Measurements from ENCODE around the gene PCSK2. TPM values are rescaled to one million over a fixed set of nuclear protein-coding genes. Genes with fewer than 3 reads are reported as not detected.

PCSK2 gene
- total RNA-seq, 1 donor: not detected

- Histone ChIP-seq H3K4me1 (ENCODE audit: insufficient read depth, low read length) (no peaks in the 10 kb centered on the region), H2AFZ (ENCODE audit: low read length) (no peak overlapping the region), H3K27me3 (ENCODE audit: insufficient read depth, low read length) (peaks cover 7% of the 10 kb centered on the region), H4K20me1 (ENCODE audit: insufficient read depth, low read length) (no peaks in the 10 kb centered on the region), H3K36me3 (ENCODE audit: insufficient read depth, low read length) (no peaks in the 10 kb centered on the region), H3K9me3 (ENCODE audit: low read depth, low read length) (no peaks in the 10 kb centered on the region), H3K4me3 (ENCODE audit: insufficient read depth, low read length) (no peak overlapping the region), H3K79me2 (ENCODE audit: insufficient read depth, low read length) (no peaks in the 10 kb centered on the region), H3K27ac (ENCODE audit: low read depth, low read length) (no peak overlapping the region), H3K4me2 (ENCODE audit: insufficient read depth, low read length) (no peak overlapping the region)
- TF ChIP-seq CTCF (IDR thresholded peaks at IDR 0.05; ENCODE audit: extremely low read depth, low read depth, low read length): no peak
- DNase-seq (ENCODE audit: insufficient read length, low spot score, missing footprints): no peak
These were observed 295.7 kb downstream of the PCSK2 start for GRCh38 chr20:17522528-17522927.

GRCh38 chr20:17523326-17523725 is 296.5 kb downstream of the PCSK2 start:
- H3K27ac ChIP-seq (ENCODE audit: low read depth, low read length): no peak overlapping the region
- H3K4me3 ChIP-seq (ENCODE audit: insufficient read depth, low read length): no peak overlapping the region
- no peaks in the 10 kb centered on the region for H3K36me3 ChIP-seq (ENCODE audit: insufficient read depth, low read length)
- H3K4me2 ChIP-seq (ENCODE audit: insufficient read depth, low read length): no peak overlapping the region
- no peaks in the 10 kb centered on the region for H3K4me1 ChIP-seq (ENCODE audit: insufficient read depth, low read length)
- H3K9me3 ChIP-seq (ENCODE audit: low read depth, low read length): no peaks in the 10 kb centered on the region
- H3K27me3 ChIP-seq (ENCODE audit: insufficient read depth, low read length): peaks cover 7% of the 10 kb centered on the region
- H2AFZ ChIP-seq (ENCODE audit: low read length): no peak overlapping the region
- no peak for TF ChIP-seq CTCF (IDR thresholded peaks at IDR 0.05; ENCODE audit: extremely low read depth, low read depth, low read length)
- DNase-seq (ENCODE audit: insufficient read length, low spot score, missing footprints): no peak
- no peaks in the 10 kb centered on the region for H3K79me2 ChIP-seq (ENCODE audit: insufficient read depth, low read length)
- no peaks in the 10 kb centered on the region for H4K20me1 ChIP-seq (ENCODE audit: insufficient read depth, low read length)

GRCh38 chr20:17524560-17524959 is 297.7 kb downstream of the PCSK2 start:
- H3K4me2 ChIP-seq (ENCODE audit: insufficient read depth, low read length): no peak overlapping the region
- no peak for TF ChIP-seq CTCF (IDR thresholded peaks at IDR 0.05; ENCODE audit: extremely low read depth, low read depth, low read length)
- no peaks in the 10 kb centered on the region for H3K9me3 ChIP-seq (ENCODE audit: low read depth, low read length)
- no peak overlapping the region for H3K27ac ChIP-seq (ENCODE audit: low read depth, low read length)
- H3K79me2 ChIP-seq (ENCODE audit: insufficient read depth, low read length): no peaks in the 10 kb centered on the region
- no peak for DNase-seq (ENCODE audit: insufficient read length, low spot score, missing footprints)
- no peaks in the 10 kb centered on the region for H3K4me1 ChIP-seq (ENCODE audit: insufficient read depth, low read length)
- no peaks in the 10 kb centered on the region for H3K36me3 ChIP-seq (ENCODE audit: insufficient read depth, low read length)
- no peak overlapping the region for H3K4me3 ChIP-seq (ENCODE audit: insufficient read depth, low read length)
- peaks cover 7% of the 10 kb centered on the region for H3K27me3 ChIP-seq (ENCODE audit: insufficient read depth, low read length)
- H4K20me1 ChIP-seq (ENCODE audit: insufficient read depth, low read length): no peaks in the 10 kb centered on the region
- no peak overlapping the region for H2AFZ ChIP-seq (ENCODE audit: low read length)

GRCh38 chr20:17525132-17525531 is 298.3 kb downstream of the PCSK2 start:
- Histone ChIP-seq H2AFZ (ENCODE audit: low read length) (no peak overlapping the region), H3K27ac (ENCODE audit: low read depth, low read length) (no peak overlapping the region), H3K4me2 (ENCODE audit: insufficient read depth, low read length) (no peak overlapping the region), H3K4me3 (ENCODE audit: insufficient read depth, low read length) (no peak overlapping the region), H4K20me1 (ENCODE audit: insufficient read depth, low read length) (no peaks in the 10 kb centered on the region), H3K4me1 (ENCODE audit: insufficient read depth, low read length) (no peaks in the 10 kb centered on the region), H3K9me3 (ENCODE audit: low read depth, low read length) (no peaks in the 10 kb centered on the region), H3K79me2 (ENCODE audit: insufficient read depth, low read length) (no peaks in the 10 kb centered on the region), H3K27me3 (ENCODE audit: insufficient read depth, low read length) (peaks cover 7% of the 10 kb centered on the region), H3K36me3 (ENCODE audit: insufficient read depth, low read length) (no peaks in the 10 kb centered on the region)
- DNase-seq (ENCODE audit: insufficient read length, low spot score, missing footprints): no peak
- TF ChIP-seq CTCF (IDR thresholded peaks at IDR 0.05; ENCODE audit: extremely low read depth, low read depth, low read length): no peak

Measured in osteoblast (primary cell).